ENCODE data around the gene LIMS2.

DNA sequence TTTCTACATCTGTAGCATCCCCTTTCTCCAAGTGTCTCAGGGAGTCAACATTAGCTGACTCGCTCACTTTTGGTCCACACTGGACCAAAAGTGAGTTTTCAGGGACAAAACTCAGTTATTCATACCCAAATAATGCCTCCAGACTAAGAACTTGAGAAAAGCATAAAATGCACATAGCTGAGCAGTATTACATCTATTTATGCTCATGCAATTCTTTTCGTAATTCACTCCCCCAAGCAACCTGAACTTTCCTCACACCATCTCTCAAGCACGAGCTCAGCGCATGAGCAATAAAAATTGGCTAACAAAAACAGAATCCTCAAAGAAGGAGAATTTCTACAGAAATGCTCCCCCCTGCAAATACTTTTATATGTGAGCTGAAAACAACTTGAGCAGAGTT, 42.9 kb upstream of the LIMS2 start:
- TF ChIP-seq, protein P1, sequence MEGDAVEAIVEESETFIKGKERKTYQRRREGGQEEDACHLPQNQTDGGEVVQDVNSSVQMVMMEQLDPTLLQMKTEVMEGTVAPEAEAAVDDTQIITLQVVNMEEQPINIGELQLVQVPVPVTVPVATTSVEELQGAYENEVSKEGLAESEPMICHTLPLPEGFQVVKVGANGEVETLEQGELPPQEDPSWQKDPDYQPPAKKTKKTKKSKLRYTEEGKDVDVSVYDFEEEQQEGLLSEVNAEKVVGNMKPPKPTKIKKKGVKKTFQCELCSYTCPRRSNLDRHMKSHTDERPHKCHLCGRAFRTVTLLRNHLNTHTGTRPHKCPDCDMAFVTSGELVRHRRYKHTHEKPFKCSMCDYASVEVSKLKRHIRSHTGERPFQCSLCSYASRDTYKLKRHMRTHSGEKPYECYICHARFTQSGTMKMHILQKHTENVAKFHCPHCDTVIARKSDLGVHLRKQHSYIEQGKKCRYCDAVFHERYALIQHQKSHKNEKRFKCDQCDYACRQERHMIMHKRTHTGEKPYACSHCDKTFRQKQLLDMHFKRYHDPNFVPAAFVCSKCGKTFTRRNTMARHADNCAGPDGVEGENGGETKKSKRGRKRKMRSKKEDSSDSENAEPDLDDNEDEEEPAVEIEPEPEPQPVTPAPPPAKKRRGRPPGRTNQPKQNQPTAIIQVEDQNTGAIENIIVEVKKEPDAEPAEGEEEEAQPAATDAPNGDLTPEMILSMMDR (conservative IDR thresholded peaks at IDR 0.05; ENCODE audit: low read length) = no peak
- TF ChIP-seq EZH2phosphoT487 (IDR thresholded peaks at IDR 0.05; ENCODE audit: borderline replicate concordance, low read depth, low read length) = no peak
